HEK293 (cell line): ENCODE measurements around the gene ZNF771.
A peak's percentile ranks its signal among the peaks of the same experiment; 100 is the strongest.

ENCODE experiments used
- BCL6B ChIP-seq: fragments of 450-650 bp; formaldehyde crosslinking; IDR thresholded peaks from 2 replicates; pipeline ENCODE4 v1.5.1; 2017; ENCODE audit warnings: missing biosample characterization, missing genetic modification characterization
- OSR2 ChIP-seq: fragments of 450-650 bp; formaldehyde crosslinking; IDR thresholded peaks from 2 replicates; pipeline ENCODE4 v1.5.1; 2016; ENCODE audit warnings: missing biosample characterization, missing genetic modification characterization
- PRDM4 ChIP-seq: fragments of 450-650 bp; formaldehyde crosslinking; IDR thresholded peaks from 2 replicates; pipeline ENCODE4 v1.5.1; 2017; ENCODE audit warnings: missing biosample characterization, missing genetic modification characterization
- RBAK ChIP-seq: fragments of 450-650 bp; formaldehyde crosslinking; IDR thresholded peaks from 2 replicates; pipeline ENCODE4 v1.5.1; 2016; ENCODE audit warnings: missing biosample characterization, missing genetic modification characterization
- WT1 ChIP-seq: fragments of 450-650 bp; formaldehyde crosslinking; IDR thresholded peaks from 2 replicates; pipeline ENCODE4 v1.5.1; 2016; ENCODE audit warnings: missing biosample characterization, missing genetic modification characterization
- ZBTB6 ChIP-seq: fragments of 450-650 bp; formaldehyde crosslinking; IDR thresholded peaks from 2 replicates; pipeline ENCODE4 v1.5.1; 2017; ENCODE audit warnings: missing biosample characterization, missing genetic modification characterization
- ZNF157 ChIP-seq: fragments of 450-650 bp; formaldehyde crosslinking; IDR thresholded peaks from 2 replicates; pipeline ENCODE4 v1.5.1; 2016; ENCODE audit warnings: missing biosample characterization, missing genetic modification characterization
- ZNF19 ChIP-seq: fragments of 450-650 bp; formaldehyde crosslinking; IDR thresholded peaks from 2 replicates; pipeline ENCODE4; 2016; ENCODE audit warnings: missing biosample characterization, missing genetic modification characterization, low read depth
- ZNF23 ChIP-seq: fragments of 450-650 bp; formaldehyde crosslinking; IDR thresholded peaks from 2 replicates; pipeline ENCODE4 v1.5.1; 2016; ENCODE audit warnings: missing biosample characterization, missing genetic modification characterization, borderline replicate concordance
- ZNF274 ChIP-seq, 2 experiments: fragments of 200-500 bp in 1 of 2; fragments of 450-650 bp in 1 of 2; sonication (Bioruptor generic) in 1 of 2; formaldehyde crosslinking in 1 of 2; IDR thresholded peaks; 2 replicates each; pipeline versions ENCODE4 v1.5.1 to v1.6.1; 2014 to 2016; ENCODE audit warnings: borderline replicate concordance in 1 of 2, inconsistent platforms in 1 of 2, low read length in 1 of 2, missing biosample characterization in 1 of 2, missing genetic modification characterization in 1 of 2
- ZNF391 ChIP-seq: fragments of 450-650 bp; formaldehyde crosslinking; IDR thresholded peaks from 2 replicates; pipeline ENCODE4 v1.5.1; 2016; ENCODE audit warnings: low read depth, missing biosample characterization, missing genetic modification characterization, borderline replicate concordance
- ZNF426 ChIP-seq: fragments of 450-650 bp; formaldehyde crosslinking; IDR thresholded peaks from 2 replicates; pipeline ENCODE4 v1.5.1; 2017; ENCODE audit warnings: missing biosample characterization, missing genetic modification characterization, mild to moderate bottlenecking, inconsistent platforms, moderate library complexity
- ZNF473 ChIP-seq: fragments of 450-650 bp; formaldehyde crosslinking; IDR thresholded peaks from 2 replicates; pipeline ENCODE4 v1.5.1; 2017; ENCODE audit warnings: missing biosample characterization, missing genetic modification characterization
- ZNF488 ChIP-seq: fragments of 450-650 bp; formaldehyde crosslinking; IDR thresholded peaks from 2 replicates; pipeline ENCODE4 v1.5.1; 2016; ENCODE audit warnings: missing biosample characterization, missing genetic modification characterization
- ZNF518A ChIP-seq: fragments of 450-650 bp; formaldehyde crosslinking; conservative IDR thresholded peaks from 2 replicates; pipeline ENCODE4 v1.5.1; 2016; ENCODE audit warnings: low read depth, missing biosample characterization, missing genetic modification characterization
- ZNF560 ChIP-seq: fragments of 450-650 bp; formaldehyde crosslinking; IDR thresholded peaks from 2 replicates; pipeline ENCODE4 v1.5.1; 2017; ENCODE audit warnings: missing biosample characterization, missing genetic modification characterization, borderline replicate concordance
- ZNF571 ChIP-seq: fragments of 450-650 bp; formaldehyde crosslinking; IDR thresholded peaks from 2 replicates; pipeline ENCODE4 v1.5.0; 2017; ENCODE audit warnings: missing biosample characterization, missing genetic modification characterization
- ZNF623 ChIP-seq: fragments of 450-650 bp; formaldehyde crosslinking; IDR thresholded peaks from 2 replicates; pipeline ENCODE4 v1.5.1; 2016; ENCODE audit warnings: missing biosample characterization, missing genetic modification characterization
- ZNF701 ChIP-seq: fragments of 450-650 bp; formaldehyde crosslinking; IDR thresholded peaks from 2 replicates; pipeline ENCODE4 v1.5.1; 2016; ENCODE audit warnings: missing biosample characterization, missing genetic modification characterization
- ZNF830 ChIP-seq: fragments of 450-650 bp; IDR thresholded peaks from 2 replicates; pipeline ENCODE4 v1.5.0; 2018; ENCODE audit warnings: missing biosample characterization, missing genetic modification characterization, low read depth, mild to moderate bottlenecking, moderate library complexity
- TF ChIP-seq, protein P1 (sequence below): fragments of 450-650 bp; formaldehyde crosslinking; IDR thresholded peaks from 2 replicates; pipeline ENCODE4 v1.5.0; 2017; ENCODE audit warnings: missing biosample characterization, missing genetic modification characterization, borderline replicate concordance
- TF ChIP-seq, protein P2 (sequence below): fragments of 450-650 bp; formaldehyde crosslinking; IDR thresholded peaks from 2 replicates; pipeline ENCODE4 v1.5.1; 2017; ENCODE audit warnings: missing biosample characterization, mild to moderate bottlenecking, missing genetic modification characterization, moderate library complexity

Gene ZNF771

GRCh38 chr16:30378236-30379157, 28.9 kb upstream of the ZNF771 start (continued):
- TF ChIP-seq ZNF518A (tag by site-specific recombination) (no peak), RBAK (tag by site-specific recombination) (no peak), ZNF23 (tag by site-specific recombination) (no peak), ZNF701 (no peak), ZNF488 (no peak), ZNF274 (IDR thresholded peaks at IDR 0.05; ENCODE audit: low read length) (no peak), ZNF274 (tag by site-specific recombination; IDR thresholded peaks at IDR 0.05; ENCODE audit: borderline replicate concordance) (no peak), ZNF571 (tag by site-specific recombination) (no peak), ZNF623 (no peak), ZNF473 (no peak), PRDM4 (tag by site-specific recombination) (peak; percentile 29; the same call in 1 of the 2 replicates), ZNF426 (no peak), ZNF560 (tag by site-specific recombination) (no peak), ZNF830 (tag by site-specific recombination) (no peak), WT1 (no peak), OSR2 (no peak), ZNF19 (tag by site-specific recombination) (no peak), ZNF157 (tag by site-specific recombination) (no peak), ZNF391 (tag by site-specific recombination) (peak; percentile 89; the same call in 1 of the 2 replicates), BCL6B (tag by site-specific recombination) (no peak), ZBTB6 (tag by site-specific recombination) (peak; percentile 89)
- TF ChIP-seq, protein P1, sequence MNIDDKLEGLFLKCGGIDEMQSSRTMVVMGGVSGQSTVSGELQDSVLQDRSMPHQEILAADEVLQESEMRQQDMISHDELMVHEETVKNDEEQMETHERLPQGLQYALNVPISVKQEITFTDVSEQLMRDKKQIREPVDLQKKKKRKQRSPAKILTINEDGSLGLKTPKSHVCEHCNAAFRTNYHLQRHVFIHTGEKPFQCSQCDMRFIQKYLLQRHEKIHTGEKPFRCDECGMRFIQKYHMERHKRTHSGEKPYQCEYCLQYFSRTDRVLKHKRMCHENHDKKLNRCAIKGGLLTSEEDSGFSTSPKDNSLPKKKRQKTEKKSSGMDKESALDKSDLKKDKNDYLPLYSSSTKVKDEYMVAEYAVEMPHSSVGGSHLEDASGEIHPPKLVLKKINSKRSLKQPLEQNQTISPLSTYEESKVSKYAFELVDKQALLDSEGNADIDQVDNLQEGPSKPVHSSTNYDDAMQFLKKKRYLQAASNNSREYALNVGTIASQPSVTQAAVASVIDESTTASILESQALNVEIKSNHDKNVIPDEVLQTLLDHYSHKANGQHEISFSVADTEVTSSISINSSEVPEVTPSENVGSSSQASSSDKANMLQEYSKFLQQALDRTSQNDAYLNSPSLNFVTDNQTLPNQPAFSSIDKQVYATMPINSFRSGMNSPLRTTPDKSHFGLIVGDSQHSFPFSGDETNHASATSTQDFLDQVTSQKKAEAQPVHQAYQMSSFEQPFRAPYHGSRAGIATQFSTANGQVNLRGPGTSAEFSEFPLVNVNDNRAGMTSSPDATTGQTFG (tag by site-specific recombination) = no peak
- TF ChIP-seq, protein P2, sequence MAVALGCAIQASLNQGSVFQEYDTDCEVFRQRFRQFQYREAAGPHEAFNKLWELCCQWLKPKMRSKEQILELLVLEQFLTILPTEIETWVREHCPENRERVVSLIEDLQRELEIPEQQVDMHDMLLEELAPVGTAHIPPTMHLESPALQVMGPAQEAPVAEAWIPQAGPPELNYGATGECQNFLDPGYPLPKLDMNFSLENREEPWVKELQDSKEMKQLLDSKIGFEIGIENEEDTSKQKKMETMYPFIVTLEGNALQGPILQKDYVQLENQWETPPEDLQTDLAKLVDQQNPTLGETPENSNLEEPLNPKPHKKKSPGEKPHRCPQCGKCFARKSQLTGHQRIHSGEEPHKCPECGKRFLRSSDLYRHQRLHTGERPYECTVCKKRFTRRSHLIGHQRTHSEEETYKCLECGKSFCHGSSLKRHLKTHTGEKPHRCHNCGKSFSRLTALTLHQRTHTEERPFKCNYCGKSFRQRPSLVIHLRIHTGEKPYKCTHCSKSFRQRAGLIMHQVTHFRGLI (tag by site-specific recombination) = no peak
